WTC11 (cell line): ENCODE data around the gene KDM2A. TPM values are rescaled to one million over a fixed set of nuclear protein-coding genes. Genes with fewer than 3 reads are reported as not detected.

Experiments
- ATAC-seq: fragments of 200-7000 bp; cut with Tn5 transposase; 2 replicates; pipeline ENCODE4 v1.10.0; 2021; ENCODE audit warnings: mild to moderate bottlenecking, moderate library complexity
- CTCF ChIA-PET: fragments of 300-600 bp; sonication (Branson Sonifier 250); formaldehyde crosslinking; loops from one replicate; lab custom pipeline; 2021; ENCODE audit warnings: antibody characterized with exemption; lab: Charles Lee
- POLR2A ChIA-PET: fragments of 350-600 bp; sonication (Branson Sonifier 250); formaldehyde crosslinking; loops from one replicate; lab custom pipeline; 2021; ENCODE audit warnings: antibody characterized with exemption; lab: Charles Lee
- DNase-seq: peaks from one replicate; pipeline ENCODE4 v3.0.0; 2021; ENCODE audit warnings: low spot score
- H3K27ac Mint-ChIP-seq: 2 replicates; pipeline ENCODE4 v1.8.0; 2021; ENCODE audit warnings: mixed read lengths
- H3K27me3 Mint-ChIP-seq: 2 replicates; pipeline ENCODE4 v1.8.0; 2021; ENCODE audit warnings: low read depth, mild to moderate bottlenecking, moderate library complexity, mixed read lengths
- H3K36me3 Mint-ChIP-seq: 2 replicates; pipeline ENCODE4 v1.8.0; 2021; ENCODE audit warnings: mixed read lengths
- H3K4me1 Mint-ChIP-seq: 2 replicates; pipeline ENCODE4 v1.8.0; 2022; ENCODE audit warnings: mixed read lengths
- H3K4me3 Mint-ChIP-seq: 2 replicates; pipeline ENCODE4 v1.8.0; 2021; ENCODE audit warnings: mild to moderate bottlenecking, moderate library complexity, mixed read lengths
- H3K9me3 Mint-ChIP-seq: 2 replicates; pipeline ENCODE4 v1.8.0; 2021; ENCODE audit warnings: mixed read lengths
- CBFB ChIP-seq: sonication (generic); formaldehyde crosslinking; IDR thresholded peaks from 2 replicates; pipeline ENCODE4 v1.8.1; 2022; ENCODE audit warnings: mild to moderate bottlenecking, low read depth, missing genetic modification reagents
- CREB1 ChIP-seq: sonication (generic); formaldehyde crosslinking; IDR thresholded peaks from 2 replicates; pipeline ENCODE4 v1.8.0; 2023; ENCODE audit warnings: mild to moderate bottlenecking, missing genetic modification reagents
- CREM ChIP-seq: sonication (generic); formaldehyde crosslinking; IDR thresholded peaks from 2 replicates; pipeline ENCODE4 v1.8.1; 2022; ENCODE audit warnings: mild to moderate bottlenecking, missing genetic modification reagents, moderate library complexity
- ELF4 ChIP-seq: sonication (generic); formaldehyde crosslinking; IDR thresholded peaks from 2 replicates; pipeline ENCODE4 v1.8.1; 2022; ENCODE audit warnings: low read depth, mild to moderate bottlenecking, moderate library complexity, missing genetic modification reagents
- EMX1 ChIP-seq: fragments of 250-450 bp; sonication (Bioruptor Pico); IDR thresholded peaks from 2 replicates; pipeline ENCODE4 v1.8.0; 2021; ENCODE audit warnings: mild to moderate bottlenecking
- ERG ChIP-seq: fragments of 250-450 bp; sonication (Bioruptor Pico); IDR thresholded peaks from 2 replicates; pipeline ENCODE4 v1.8.0; 2021; ENCODE audit warnings: mild to moderate bottlenecking
- FOXK1 ChIP-seq: sonication (generic); formaldehyde crosslinking; IDR thresholded peaks from 2 replicates; pipeline ENCODE4 v1.8.0; 2022; ENCODE audit warnings: mild to moderate bottlenecking, moderate library complexity, missing genetic modification reagents
- FOXP4 ChIP-seq: sonication (generic); formaldehyde crosslinking; IDR thresholded peaks from 2 replicates; pipeline ENCODE4 v1.8.0; 2022; ENCODE audit warnings: mild to moderate bottlenecking, missing genetic modification reagents
- GABPB1 ChIP-seq: sonication (generic); formaldehyde crosslinking; IDR thresholded peaks from 2 replicates; pipeline ENCODE4 v1.8.1; 2023; ENCODE audit warnings: mild to moderate bottlenecking, missing genetic modification reagents
- GRHL2 ChIP-seq: fragments of 250-450 bp; sonication (Bioruptor Pico); IDR thresholded peaks from 2 replicates; pipeline ENCODE4 v1.8.0; 2022; ENCODE audit warnings: mild to moderate bottlenecking, moderate library complexity; ENCODE audit not compliant: insufficient replicate concordance, severe bottlenecking
- GTF2I ChIP-seq: fragments of 250-450 bp; sonication (Bioruptor Pico); conservative IDR thresholded peaks from 2 replicates; pipeline ENCODE4 v1.4.0; 2021; ENCODE audit warnings: mild to moderate bottlenecking
- MAX ChIP-seq: sonication (generic); formaldehyde crosslinking; IDR thresholded peaks from 2 replicates; pipeline ENCODE4 v1.8.0; 2022; ENCODE audit warnings: mild to moderate bottlenecking, missing genetic modification reagents
- MXD4 ChIP-seq: fragments of 250-450 bp; sonication (Bioruptor Pico); IDR thresholded peaks from 2 replicates; pipeline ENCODE4 v1.8.0; 2021; ENCODE audit warnings: mild to moderate bottlenecking, moderate library complexity, borderline replicate concordance
- NFATC4 ChIP-seq: fragments of 250-450 bp; sonication (Bioruptor Pico); IDR thresholded peaks from 2 replicates; pipeline ENCODE4 v1.9.0; 2021; ENCODE audit warnings: mild to moderate bottlenecking
- NFYB ChIP-seq: sonication (generic); formaldehyde crosslinking; conservative IDR thresholded peaks from 2 replicates; pipeline ENCODE4 v1.8.0; 2022; ENCODE audit warnings: low read depth, missing genetic modification reagents
- NR1H2 ChIP-seq: sonication (generic); formaldehyde crosslinking; IDR thresholded peaks from 2 replicates; pipeline ENCODE4 v1.9.0; 2021; ENCODE audit warnings: mild to moderate bottlenecking, moderate library complexity, missing genetic modification reagents
- NR2C2 ChIP-seq: sonication (generic); formaldehyde crosslinking; IDR thresholded peaks from 2 replicates; pipeline ENCODE4 v1.8.0; 2022; ENCODE audit warnings: mild to moderate bottlenecking, missing genetic modification reagents
- PRRX2 ChIP-seq: fragments of 250-450 bp; sonication (Bioruptor Pico); IDR thresholded peaks from 2 replicates; pipeline ENCODE4 v1.8.0; 2021; ENCODE audit warnings: mild to moderate bottlenecking
- RELA ChIP-seq: sonication (generic); formaldehyde crosslinking; IDR thresholded peaks from 2 replicates; pipeline ENCODE4 v1.8.1; 2022; ENCODE audit warnings: missing genetic modification reagents, mild to moderate bottlenecking, borderline replicate concordance
- RORB ChIP-seq: fragments of 250-450 bp; sonication (Bioruptor Pico); IDR thresholded peaks from 2 replicates; pipeline ENCODE4 v1.9.0; 2021; ENCODE audit warnings: mild to moderate bottlenecking
- SMAD3 ChIP-seq: sonication (generic); formaldehyde crosslinking; IDR thresholded peaks from 2 replicates; pipeline ENCODE4 v1.8.0; 2022; ENCODE audit warnings: missing genetic modification reagents, mild to moderate bottlenecking, borderline replicate concordance
- SOX15 ChIP-seq: fragments of 250-450 bp; sonication (Bioruptor Pico); IDR thresholded peaks from 2 replicates; pipeline ENCODE4 v1.9.0; 2021; ENCODE audit warnings: mild to moderate bottlenecking
- TCF7 ChIP-seq: sonication (generic); formaldehyde crosslinking; IDR thresholded peaks from 2 replicates; pipeline ENCODE4 v1.8.0; 2022; ENCODE audit warnings: mild to moderate bottlenecking, low read depth, missing genetic modification reagents, moderate library complexity
- TEAD4 ChIP-seq: sonication (generic); formaldehyde crosslinking; IDR thresholded peaks from 2 replicates; pipeline ENCODE4 v1.8.0; 2022; ENCODE audit warnings: mild to moderate bottlenecking, missing genetic modification reagents
- TP53 ChIP-seq: sonication (generic); formaldehyde crosslinking; IDR thresholded peaks from 2 replicates; pipeline ENCODE4 v1.8.1; 2023; ENCODE audit warnings: mild to moderate bottlenecking, missing genetic modification reagents
- ZNF121 ChIP-seq: sonication (generic); formaldehyde crosslinking; IDR thresholded peaks from 2 replicates; pipeline ENCODE4 v1.8.0; 2023; ENCODE audit warnings: missing genetic modification reagents
- ZNF138 ChIP-seq: sonication (generic); formaldehyde crosslinking; conservative IDR thresholded peaks from 2 replicates; pipeline ENCODE4 v1.8.1; 2022; ENCODE audit warnings: mild to moderate bottlenecking, moderate library complexity, missing genetic modification reagents
- ZNF281 ChIP-seq: sonication (generic); formaldehyde crosslinking; IDR thresholded peaks from 2 replicates; pipeline ENCODE4 v1.8.0; 2023; ENCODE audit warnings: mild to moderate bottlenecking, missing genetic modification reagents
- ZNF396 ChIP-seq: fragments of 250-450 bp; sonication (Bioruptor Pico); IDR thresholded peaks from 2 replicates; pipeline ENCODE4 v1.8.0; 2021; ENCODE audit warnings: mild to moderate bottlenecking, moderate library complexity, borderline replicate concordance
- ZNF416 ChIP-seq: fragments of 250-450 bp; sonication (Bioruptor Pico); IDR thresholded peaks from 2 replicates; pipeline ENCODE4 v1.9.0; 2021; ENCODE audit warnings: mild to moderate bottlenecking, inconsistent platforms
- ZNF671 ChIP-seq: fragments of 250-450 bp; sonication (Bioruptor Pico); IDR thresholded peaks from 2 replicates; pipeline ENCODE4 v1.8.0; 2021; ENCODE audit warnings: mild to moderate bottlenecking
- total RNA-seq: library from RNA; stranded (reverse); gene quantifications from 3 replicates; pipeline ENCODE4 v1.2.3, GENCODE V29; 2021
- TF ChIP-seq, protein P1 (sequence below): sonication (generic); formaldehyde crosslinking; IDR thresholded peaks from 2 replicates; pipeline ENCODE4 v1.8.1; 2023; ENCODE audit warnings: mild to moderate bottlenecking, moderate library complexity, missing genetic modification reagents

KDM2A gene
- total RNA-seq, 1 experiment from 2014 or later, result 58.0 TPM

DNA sequence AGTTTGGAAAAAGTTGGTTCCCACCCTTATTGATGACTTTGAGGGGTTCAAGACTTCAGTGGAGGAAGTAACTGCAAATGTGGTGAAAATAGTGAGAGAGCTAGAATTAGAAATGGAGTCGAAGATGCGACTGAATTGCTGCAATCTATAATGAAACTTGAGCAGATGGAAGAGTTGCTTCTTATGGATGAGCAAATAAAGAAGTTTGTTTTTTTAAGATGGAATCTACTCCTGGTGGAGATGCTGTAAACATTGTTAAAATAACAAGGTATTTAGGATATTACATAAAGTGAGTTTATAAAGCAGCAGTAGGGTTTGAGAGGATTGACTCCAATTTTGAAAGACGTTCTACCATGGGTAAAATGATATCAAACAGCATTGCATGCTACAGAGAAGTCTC is 83.0 kb downstream of the KDM2A start:
- TF ChIP-seq ELF4 (CRISPR knock-in tag) (no peak), TP53 (CRISPR knock-in tag) (no peak), ERG (CRISPR knock-in tag) (no peak), SOX15 (CRISPR knock-in tag) (no peak), NFATC4 (CRISPR knock-in tag) (no peak), ZNF281 (CRISPR knock-in tag) (no peak), TEAD4 (CRISPR knock-in tag) (no peak), FOXP4 (no peak), GRHL2 (CRISPR knock-in tag) (no peak), SMAD3 (CRISPR knock-in tag) (no peak), RORB (CRISPR knock-in tag) (no peak), CREB1 (CRISPR knock-in tag) (no peak), ZNF671 (CRISPR knock-in tag) (no peak), PRRX2 (CRISPR knock-in tag) (no peak), ZNF121 (CRISPR knock-in tag) (no peak), CREM (CRISPR knock-in tag) (no peak), MXD4 (CRISPR knock-in tag) (no peak), ZNF138 (CRISPR knock-in tag) (no peak)
- DNase-seq (no peak), ATAC-seq (no peak)
- Mint-ChIP-seq H3K27me3 (no peaks in the 10 kb centered on the region), H3K36me3 (peaks cover 28% of the 10 kb centered on the region), H3K9me3 (no peaks in the 10 kb centered on the region), H3K4me1 (peaks cover 11% of the 10 kb centered on the region), H3K27ac (no peak overlapping the region), H3K4me3 (no peak overlapping the region)
- CTCF ChIA-PET, result interaction anchor here (0.6 to 1.5 kb wide), 2 partner anchors 116 to 359 kb away, joined by 4 to 5 read pairs; partner anchors contain the start of gene RCE1
- POLR2A ChIA-PET, result interaction anchor here (0.7 kb wide), 1 partner anchor 763 kb away, joined by 4 read pairs; no protein-coding TSS in a partner anchor

DNA sequence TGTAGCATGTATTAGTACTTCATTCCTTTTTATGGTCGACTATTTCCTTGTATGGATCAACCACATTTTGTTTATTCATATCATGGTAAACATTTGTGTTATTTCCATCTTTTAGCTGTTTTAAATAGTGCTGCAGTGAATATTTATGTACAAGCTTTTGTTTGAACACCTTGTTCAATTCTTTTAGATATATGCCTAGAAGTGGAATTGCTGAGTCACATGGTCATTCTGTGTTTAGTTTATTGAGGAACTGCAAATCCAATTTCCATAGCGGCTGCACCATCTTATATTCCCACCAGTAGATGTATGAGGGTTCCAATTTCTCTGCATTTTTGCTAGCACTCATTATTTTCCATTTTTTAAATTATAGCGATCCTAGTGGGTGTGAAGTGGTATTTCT is 85.8 kb downstream of the KDM2A start:
- Mint-ChIP-seq H3K27ac (no peak overlapping the region), H3K27me3 (no peaks in the 10 kb centered on the region), H3K36me3 (peaks cover 33% of the 10 kb centered on the region), H3K4me1 (no peaks in the 10 kb centered on the region), H3K9me3 (no peaks in the 10 kb centered on the region), H3K4me3 (no peak overlapping the region)
- CTCF ChIA-PET, result no interaction called here
- ATAC-seq, result no peak
- no peak for DNase-seq
- POLR2A ChIA-PET, result no interaction called here
- no peak for TF ChIP-seq MAX (CRISPR knock-in tag)
- no peak for TF ChIP-seq NFYB (CRISPR knock-in tag)
- TF ChIP-seq FOXK1 (CRISPR knock-in tag), result no peak
- TF ChIP-seq EMX1, result no peak
- TF ChIP-seq NR1H2 (CRISPR knock-in tag), result no peak
- no peak for TF ChIP-seq ZNF416
- TF ChIP-seq, protein P1, sequence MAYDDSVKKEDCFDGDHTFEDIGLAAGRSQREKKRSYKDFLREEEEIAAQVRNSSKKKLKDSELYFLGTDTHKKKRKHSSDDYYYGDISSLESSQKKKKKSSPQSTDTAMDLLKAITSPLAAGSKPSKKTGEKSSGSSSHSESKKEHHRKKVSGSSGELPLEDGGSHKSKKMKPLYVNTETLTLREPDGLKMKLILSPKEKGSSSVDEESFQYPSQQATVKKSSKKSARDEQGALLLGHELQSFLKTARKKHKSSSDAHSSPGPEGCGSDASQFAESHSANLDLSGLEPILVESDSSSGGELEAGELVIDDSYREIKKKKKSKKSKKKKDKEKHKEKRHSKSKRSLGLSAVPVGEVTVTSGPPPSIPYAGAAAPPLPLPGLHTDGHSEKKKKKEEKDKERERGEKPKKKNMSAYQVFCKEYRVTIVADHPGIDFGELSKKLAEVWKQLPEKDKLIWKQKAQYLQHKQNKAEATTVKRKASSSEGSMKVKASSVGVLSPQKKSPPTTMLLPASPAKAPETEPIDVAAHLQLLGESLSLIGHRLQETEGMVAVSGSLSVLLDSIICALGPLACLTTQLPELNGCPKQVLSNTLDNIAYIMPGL (CRISPR knock-in tag), result no peak
- TF ChIP-seq RELA (CRISPR knock-in tag), result no peak
- TF ChIP-seq GTF2I (CRISPR knock-in tag), result no peak
- TF ChIP-seq CREM (CRISPR knock-in tag), result no peak
- TF ChIP-seq ZNF396, result no peak
- no peak for TF ChIP-seq CBFB
- no peak for TF ChIP-seq SMAD3 (CRISPR knock-in tag)
- TF ChIP-seq NR2C2 (CRISPR knock-in tag), result no peak
- no peak for TF ChIP-seq GABPB1 (CRISPR knock-in tag)
- no peak for TF ChIP-seq TCF7 (CRISPR knock-in tag)
